Activated naive CD8-positive, alpha-beta T cell treated with anti-CD3 and anti-CD28 coated beads, Interleukin-2, amount 50 U/mL, for 16 hours (primary cell): ENCODE data around the gene ZNF699.
"Not testable (repeated sequence)": the region's sequence is repeated elsewhere in the genome, so short reads cannot be mapped to it uniquely, and the experiment has no call there.

ENCODE experiments used
- DNase-seq: peaks from one replicate; pipeline ENCODE4 v3.0.0-alpha.2; 2020; ENCODE audit warnings: low read depth, low spot score

Gene ZNF699

DNA sequence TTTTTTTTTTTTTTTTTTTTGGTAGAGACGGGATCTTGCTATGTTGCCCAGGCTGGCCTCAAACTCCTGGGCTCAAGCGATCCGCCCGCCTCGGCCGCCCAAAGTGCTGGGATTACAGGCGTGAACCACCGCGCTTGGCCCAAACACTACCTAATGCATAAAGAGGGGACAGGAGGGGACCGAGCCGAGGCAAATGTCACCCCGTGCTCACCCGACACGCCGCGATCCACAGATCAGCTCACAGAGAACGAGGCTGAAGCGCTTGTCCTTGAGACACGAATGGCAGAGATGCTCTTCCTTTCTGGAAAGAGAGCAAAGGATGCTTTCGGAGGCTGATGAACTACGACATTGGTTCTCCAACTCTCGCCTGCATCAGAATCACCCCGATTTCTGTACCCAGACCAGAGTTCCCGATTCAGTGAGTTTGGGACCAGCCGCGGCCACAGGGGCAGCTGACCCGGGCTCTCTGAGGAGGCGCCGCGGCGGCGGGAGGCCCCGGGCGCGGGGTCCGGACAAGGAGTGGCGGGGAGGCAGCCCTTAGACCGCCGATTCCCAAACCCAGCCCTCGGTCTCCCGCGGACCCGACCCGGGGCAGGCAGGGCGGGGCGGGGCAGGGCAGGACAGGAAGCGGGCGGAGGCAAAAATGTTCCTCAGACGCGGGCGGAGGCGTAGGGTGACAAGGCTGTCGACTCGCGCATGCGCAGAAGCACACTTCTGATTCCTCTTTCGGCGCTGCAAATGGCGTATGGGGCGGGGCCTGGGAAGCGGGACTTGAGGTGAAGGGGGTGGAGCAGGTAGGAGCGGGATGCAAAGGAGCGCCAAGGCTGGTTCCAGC, at the start of gene ZNF699:
ZNF699 (minus strand) TSS at position 700 of the 835 bp plus-strand sequence. CDS start 4,719 bp downstream, outside the sequence.
- peak; percentile 98 for DNase-seq

DNA sequence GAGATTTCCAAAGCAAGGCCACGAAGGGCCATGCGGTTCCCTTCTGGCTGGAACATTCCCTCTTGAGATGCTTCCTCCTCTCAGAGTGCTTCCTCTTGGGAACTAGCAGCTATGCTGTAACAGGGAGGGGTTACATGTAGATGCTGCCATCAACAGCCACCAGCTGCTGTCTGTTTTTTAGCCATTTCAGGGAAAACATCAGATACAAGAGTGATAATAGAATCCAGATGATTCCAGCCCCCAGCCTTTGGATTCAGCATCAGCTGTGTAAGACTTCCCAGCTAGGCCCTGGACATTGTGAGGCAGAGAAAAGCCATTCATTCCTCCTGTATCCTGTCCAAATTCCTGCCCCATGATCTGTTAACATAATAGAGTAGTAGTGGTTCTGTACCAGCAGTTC, 45.0 kb upstream of the ZNF699 start:
- DNase-seq, result no peak

DNA sequence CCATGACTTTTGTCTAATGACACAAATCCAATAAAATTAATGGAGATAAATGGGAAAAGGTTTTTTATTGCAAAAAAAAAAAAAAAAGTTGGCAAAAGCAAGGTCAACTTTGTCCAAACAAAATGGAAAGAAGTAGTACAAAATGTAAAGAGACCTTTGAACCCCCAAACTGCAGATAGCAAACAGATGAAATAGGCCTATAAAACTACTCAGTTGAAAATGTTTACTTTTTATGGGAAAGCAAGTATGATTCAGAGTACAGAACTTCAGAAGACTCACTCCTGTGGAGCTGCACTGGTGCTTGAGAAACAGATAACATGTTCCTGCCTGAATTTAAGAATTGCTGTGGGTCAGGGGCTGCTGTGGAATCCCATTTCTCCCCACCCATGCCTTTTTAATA, 43.4 kb upstream of the ZNF699 start:
- DNase-seq, result no peak

DNA sequence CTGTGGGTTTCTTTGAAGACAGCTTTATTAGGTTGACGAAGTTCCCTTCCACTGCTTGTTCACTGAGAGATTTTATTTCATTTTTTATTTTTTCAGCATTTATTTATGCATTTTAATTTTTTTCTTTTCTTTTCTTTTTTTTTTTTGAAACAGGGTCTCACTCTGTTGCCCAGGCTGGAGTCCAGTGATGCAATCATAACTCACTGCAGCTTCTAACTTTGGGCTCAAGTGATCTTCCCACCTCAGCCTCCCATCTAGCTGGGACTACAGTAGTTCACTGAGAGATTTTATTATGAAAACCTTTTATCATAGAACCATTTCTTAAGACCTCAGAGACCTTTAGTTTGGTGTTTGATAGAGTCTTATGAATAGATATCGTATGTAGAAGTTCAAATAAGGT, 42.9 kb upstream of the ZNF699 start:
- no peak for DNase-seq

DNA sequence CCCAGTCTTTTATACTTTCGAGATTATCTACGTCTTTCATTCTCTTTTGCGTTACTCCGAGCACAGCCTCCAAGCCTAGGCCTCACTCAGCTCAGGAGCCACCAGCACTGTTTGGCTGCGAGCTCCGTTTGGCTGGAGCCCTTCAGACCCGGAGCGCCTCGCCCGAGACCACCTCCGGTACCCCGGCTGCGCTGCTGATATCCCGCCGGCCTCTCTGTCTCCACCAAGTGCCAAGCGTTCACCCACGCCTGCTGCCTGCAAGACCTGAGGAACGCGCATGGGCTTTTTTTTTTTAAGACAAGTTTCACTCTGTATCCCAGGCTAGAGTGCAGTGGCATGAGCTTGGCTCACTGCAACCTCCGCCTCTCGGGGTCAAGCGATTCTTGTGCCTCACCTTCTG, 39.0 kb upstream of the ZNF699 start:
- DNase-seq, result no peak

DNA sequence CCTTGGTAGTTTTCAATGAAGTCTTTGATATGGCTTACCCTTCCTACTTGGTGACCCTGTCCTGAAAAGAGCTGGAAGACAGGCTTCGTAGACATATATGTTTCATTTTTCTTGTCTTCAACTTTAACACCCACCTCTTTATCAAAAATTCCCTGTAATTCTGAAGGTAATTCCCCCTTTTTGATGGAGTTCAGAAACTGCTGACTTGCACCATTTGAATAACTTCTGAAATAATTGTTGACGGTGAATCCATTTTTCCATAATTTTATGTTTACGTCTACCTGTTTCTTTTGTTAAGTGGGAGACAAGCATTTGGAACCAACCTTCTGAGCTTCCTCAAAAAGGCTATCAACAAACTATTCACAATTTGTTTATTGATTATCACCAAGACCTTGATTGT, 38.6 kb upstream of the ZNF699 start:
- DNase-seq, result no peak

DNA sequence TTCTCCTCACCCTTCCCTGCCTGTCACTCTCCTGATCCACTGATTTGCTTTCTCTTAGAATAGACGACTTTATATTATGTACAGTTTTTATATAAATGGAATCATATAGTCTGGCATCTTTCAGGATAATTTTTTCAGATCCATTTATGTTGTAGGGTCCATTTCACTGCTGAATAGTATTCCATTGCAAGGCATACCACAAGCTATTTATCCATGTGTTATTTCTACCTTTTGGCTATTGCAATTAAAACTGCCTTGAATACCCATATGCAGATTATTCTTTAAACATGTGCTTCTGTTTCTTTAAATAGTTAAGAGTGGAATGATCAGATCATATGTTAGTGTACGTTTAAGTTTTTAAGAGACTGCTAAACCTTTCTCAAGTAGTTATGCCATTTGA, 35.4 kb upstream of the ZNF699 start:
- DNase-seq, result no peak

DNA sequence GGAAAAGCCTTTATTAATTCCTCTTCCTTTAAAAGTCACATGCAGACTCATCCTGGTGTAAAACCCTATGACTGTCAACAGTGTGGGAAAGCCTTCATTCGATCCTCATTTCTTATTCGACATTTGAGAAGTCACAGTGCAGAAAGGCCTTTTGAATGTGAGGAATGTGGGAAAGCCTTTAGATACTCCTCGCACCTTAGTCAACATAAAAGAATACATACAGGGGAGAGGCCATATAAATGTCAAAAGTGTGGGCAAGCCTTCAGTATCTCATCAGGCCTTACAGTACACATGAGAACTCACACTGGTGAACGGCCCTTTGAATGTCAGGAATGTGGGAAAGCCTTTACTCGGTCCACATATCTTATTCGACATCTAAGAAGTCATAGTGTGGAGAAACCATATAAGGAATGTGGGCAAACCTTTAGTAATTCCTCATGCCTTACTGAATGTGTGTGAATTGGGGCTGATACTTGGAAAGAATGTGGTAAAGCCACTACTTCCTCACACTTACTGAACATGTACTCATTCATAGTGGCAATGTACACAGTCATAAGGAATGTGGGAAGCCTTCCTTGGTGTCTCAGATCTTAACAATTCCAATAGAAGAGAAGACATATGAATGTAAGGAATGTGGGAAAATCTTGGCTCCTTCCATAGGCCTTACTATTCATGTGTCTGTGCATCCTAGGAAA, 33.1 kb upstream of the ZNF699 start:
- DNase-seq, result no peak

DNA sequence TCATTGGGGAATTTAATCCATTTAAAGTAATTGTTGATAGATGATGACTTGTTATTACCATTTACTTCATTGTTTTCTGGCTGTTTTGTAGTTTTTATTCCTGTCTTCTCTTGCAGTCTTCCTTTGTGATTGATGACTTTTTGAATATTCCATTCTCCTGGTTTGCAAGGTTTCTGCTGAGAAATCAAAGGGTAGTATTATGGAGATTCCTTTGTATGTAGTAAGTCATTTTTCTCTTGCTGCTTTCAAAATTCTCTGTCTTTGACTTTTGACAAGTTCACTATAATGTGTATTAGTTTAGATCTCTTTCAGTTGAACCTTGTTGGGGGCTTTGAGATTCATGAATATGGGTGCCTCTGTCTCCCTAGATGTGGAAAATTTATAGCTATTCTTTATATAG, 20.4 kb upstream of the ZNF699 start:
- no peak for DNase-seq

DNA sequence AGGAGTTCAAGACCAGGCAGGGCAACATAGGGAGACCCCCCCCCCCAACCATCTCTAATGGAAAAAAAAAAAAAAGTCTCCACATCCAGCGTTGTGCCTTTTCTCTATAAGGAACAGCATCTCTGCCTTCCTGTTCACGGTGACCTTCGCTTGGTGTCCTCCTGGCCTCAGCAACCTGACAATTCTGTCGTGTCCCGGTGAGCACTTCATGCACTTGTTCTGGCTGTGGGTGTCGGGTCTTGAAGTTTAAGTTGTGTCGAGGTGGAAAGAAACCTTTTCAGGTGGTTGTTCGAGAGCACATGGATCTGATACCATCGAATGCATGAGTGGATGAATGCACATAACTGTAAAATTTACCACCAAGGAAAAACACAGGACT, 14.9 kb upstream of the ZNF699 start:
- no peak for DNase-seq

DNA sequence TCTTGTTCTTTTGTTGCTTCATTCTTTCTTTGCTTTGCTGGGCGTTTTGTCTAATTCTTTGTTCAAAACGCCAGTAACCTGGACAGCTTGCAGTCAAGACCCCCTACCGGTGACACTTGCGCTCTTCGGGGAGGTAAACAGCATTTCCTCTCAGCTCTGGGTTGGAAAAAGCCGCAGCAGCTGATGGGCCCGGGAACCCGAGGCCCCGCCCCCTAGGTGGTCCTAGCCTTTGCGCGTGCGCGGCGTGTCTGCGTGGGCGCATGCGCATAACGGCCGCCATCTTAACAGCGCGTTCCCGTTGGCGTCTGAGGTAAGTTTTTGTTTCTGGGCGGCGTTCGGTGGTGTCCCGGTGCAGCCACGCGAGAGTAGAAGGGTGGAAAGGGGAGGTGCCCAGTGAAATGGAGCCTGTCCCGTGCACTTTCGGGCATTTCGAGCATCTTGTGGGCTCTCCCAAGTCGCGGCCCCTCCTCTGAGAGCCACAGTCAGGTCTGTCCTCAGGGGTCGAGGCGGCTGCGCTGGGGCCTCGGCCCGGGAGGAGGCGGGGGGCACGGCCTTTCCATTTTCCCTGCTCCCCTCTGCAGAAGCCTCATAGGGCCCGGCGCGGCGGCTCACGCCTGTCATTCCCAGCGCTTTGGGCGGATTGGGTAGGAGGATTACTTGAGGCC, 14.4 kb upstream of the ZNF699 start, which contains the start of gene ZNF559:
ZNF559 (plus strand) TSS at position 261 of the 665 bp plus-strand sequence. CDS start 14,371 bp downstream, outside the sequence.
- DNase-seq, result peak; percentile 91

DNA sequence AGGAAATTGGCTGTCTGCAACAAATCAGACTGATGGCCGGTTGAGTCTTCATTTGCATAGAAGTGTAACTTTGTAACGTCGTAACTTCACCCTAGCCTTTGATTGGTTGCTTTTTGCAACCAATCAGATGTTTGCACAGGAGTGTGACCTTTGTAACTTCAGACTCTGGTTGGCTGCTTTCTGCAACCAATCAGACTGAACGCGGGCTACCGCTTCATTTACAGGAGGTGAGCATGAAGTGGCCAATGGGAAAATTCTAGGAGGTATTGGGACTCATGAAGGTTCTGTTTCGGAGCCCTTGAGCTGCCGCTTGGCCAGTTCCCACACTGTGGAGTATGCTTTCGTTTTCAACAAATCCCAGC, 13.9 kb upstream of the ZNF699 start:
- no peak for DNase-seq

DNA sequence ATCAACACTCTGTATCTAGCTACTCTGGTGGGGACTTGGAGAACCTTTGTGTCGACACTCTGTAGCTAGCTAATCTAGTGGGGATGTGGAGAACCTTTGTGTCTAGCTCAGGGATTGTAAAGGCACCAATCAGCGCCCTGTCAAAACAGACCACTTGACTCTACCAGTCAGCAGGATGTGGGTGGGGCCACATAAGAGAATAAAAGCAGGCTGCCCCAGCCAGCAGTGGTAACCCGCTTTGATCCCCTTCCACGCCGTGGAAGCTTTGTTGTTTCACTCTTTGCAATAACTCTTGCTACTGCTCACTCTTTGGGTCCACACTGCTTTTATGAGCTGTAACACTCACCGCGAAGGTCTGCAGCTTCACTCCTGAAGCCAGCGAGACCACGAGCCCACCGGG, 12.6 kb upstream of the ZNF699 start:
- not testable (repeated sequence) for DNase-seq

DNA sequence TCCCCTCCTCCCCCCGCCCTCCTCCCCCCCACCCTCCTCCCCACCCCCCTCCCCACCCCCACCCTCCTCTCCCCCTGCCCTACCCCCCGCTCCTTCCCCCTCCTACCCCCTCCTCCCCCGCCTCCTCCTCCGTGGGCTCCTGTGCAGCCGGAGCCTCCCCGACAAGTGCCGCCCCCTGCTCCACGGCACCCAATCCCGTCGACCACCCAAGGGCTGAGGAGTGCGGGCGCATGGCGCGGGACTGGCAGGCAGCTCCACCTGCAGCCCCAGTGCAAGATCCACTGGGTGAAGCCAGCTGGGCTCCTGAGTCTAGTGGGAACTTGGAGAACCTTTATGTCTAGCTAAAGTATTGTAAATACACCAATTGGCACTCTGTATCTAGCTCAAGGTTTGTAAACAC, 12.1 kb upstream of the ZNF699 start:
- DNase-seq, result not testable (repeated sequence)

DNA sequence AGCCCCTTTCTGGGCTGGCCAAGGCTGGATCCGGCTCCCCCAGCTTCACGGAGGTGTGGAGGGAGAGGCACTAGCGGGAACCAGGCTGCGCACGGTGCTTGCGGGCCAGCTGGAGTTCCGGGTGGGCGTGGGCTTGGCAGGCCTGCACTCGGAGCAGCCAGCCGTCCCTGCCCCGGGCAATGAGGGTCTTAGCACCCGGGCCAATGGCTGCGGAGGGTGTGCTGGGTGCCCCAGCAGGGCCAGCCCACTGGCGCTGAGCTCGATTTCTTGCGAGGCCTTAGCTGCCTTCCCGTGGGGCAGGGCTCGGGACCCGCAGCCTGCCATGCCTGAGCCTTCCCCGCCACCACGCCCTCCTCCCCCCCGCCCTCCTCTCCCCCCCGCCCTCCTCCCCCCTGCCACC, 11.7 kb upstream of the ZNF699 start:
- no peak for DNase-seq

DNA sequence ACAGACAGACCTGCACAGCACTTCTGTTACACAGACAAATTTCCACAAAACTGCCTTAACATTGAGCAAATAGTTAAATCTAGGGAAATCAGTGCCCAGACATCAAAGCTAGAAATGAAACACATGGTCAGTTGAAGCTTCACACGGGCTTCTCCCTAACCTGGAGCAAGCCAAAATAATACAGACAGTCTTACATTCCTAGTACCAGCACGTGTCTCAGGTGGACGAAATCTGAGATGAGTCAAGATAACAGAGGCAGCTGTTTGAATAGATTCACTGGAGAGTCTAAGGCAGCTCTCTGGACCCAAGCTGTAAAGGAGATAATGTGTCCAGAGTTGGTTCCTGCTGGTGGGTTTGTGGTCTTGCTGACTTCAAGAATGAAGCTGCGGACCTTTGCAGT, 4.1 kb upstream of the ZNF699 start:
- no peak for DNase-seq

DNA sequence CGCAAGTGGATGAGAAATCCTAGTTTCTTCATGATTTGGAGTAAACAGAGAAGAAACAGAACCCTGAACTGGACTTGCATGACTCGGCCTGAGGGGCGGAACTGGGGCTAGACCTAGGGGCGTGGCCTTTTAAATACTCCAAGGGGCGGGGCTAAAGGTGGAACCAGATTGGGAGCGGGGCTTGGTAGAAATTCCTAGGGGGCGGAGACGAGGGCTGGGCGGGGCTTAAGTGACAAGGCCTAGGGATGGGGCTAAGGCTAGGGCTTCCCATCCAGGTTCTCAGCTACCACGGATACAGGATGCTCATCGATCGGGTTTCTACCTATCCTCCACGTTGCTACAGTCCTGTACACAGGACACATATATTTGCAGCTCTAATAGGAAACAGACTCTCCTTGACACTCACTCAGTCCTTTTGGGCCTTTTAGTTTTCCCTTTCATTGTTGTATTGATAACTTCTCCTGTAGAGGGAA, 372 bp upstream of the ZNF699 start:
- DNase-seq, result peak; percentile 62

DNA sequence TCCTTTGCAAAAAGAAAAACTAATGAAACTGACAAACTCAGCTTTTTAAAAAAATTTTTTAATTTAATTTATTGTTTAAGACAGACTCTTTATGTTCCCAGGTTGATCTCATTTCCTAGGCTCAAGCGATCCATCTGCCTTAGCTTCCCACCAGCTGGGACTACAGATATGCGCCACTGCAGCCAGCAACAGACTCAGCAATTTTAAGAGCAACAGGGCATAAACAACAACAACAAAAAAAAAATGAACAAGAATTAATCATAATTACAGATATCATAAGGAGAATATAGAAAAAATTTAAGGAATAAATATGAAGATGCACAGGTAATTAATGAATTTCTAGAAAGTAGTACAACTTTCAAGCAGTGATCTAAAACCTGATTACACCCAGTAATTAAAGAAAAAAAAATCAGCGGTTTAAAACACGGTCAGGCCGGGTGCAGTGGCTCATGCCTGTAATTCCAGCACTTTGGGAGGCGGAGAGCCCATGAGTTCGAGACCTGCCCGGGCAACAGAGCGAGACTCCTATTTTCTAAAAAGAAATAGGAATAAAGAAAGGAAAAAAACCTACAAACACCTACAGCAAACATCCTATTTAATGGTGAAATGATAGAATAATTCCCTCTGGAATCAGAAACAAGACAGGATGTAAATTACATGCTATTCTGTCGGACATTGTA, 1.4 kb downstream of the ZNF699 start:
- no peak for DNase-seq

DNA sequence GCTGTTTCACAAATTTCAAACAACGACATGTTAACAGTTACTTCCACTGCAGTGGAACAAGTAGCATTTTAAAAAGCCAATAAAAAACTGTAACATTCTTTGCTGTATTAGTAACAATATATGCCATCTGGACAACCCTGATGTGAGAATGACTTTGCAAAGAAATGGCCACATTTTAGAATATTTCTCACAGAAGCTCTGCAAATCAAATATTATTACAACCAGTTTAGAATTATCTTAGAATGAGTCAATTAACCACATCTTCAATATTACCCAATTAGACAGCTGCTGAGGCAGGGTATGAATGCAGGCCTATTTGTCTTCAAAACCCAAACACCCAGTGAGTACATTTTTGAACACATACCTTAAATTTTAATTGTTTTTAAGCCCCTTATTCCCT, 3.2 kb downstream of the ZNF699 start:
- DNase-seq, result no peak

DNA sequence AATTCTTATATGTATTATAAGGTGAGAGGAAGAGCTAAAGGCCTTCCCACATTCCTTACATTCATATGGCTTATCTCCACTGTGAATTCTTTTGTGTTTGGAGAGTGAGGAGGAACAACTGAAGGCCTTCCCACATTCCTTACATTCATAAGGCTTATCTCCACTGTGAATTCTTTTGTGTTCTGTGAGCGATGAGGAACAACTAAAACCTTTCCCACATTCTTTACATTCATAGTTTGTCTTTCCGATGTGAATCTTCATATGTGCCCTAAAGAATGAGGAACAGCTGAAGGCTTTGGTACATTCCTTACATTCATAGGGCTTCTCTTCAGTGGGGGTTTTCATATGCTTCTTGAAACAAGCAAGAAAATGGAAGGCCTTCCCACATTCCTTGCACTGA, 13.3 kb downstream of the ZNF699 start:
- DNase-seq, result no peak

DNA sequence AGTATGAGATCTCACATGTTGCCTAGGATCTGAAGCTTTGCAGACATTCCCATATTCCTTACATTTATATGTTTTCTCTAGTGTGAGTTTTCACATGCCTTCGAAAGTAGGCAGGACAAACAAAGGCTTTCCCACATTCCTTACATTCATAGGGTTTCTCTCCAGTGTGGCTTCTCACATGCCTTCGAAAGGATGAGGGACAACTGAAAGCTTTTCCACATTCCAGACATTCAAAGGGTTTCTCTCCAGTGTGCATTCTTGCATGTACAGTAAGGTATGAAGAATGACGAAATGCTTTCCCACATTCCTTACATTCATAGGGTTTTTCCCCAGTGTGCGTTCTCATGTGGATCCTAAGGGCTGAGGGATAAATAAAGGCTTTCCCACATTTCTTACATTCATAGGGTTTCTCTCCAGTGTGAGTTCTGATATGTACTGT, 14.2 kb downstream of the ZNF699 start:
- DNase-seq, result no peak
